HG03565 (cell line): Measurements from ENCODE around the gene FSIP1.

ENCODE experiments used
- ATAC-seq: cut with Tn5 transposase; IDR thresholded peaks from one replicate; pipeline ENCODE4 v1.9.1; 2021; ENCODE audit warnings: mild to moderate bottlenecking, moderate library complexity; ENCODE audit not compliant: unreplicated experiment

The FSIP1 gene

DNA sequence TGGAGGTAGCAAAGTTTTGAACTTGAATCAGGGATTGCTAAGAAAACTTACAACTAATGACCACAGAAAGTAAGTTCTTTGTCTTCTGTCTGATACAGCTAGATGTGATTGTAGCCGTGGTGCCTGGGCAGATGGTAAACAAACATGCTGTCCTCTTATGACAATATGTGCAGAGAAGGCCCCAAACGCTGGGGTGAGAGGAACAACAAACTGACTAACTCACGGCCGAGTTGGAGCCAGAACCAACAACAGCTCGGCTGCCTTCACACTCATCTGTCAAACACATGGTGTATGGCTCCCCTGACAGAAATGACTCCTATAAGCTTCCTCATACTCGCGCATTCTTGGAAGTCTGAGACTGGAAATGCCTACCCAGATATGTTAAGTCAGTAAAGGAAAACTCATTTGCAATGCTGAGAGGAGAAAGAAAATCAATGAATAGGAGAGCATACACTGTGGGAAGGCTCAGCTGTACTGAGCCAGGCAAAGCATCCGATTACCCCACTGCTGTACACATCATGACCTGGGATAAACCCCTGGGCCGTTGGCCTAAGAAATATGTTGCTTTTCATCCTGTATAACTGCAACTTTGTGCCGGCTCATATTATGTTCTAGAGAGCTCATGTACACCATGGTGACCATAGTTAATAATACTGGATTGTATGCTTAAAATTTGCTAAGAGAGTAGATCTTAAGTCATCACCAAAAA lies 196.1 kb downstream of the FSIP1 start:
- no peak for ATAC-seq

DNA sequence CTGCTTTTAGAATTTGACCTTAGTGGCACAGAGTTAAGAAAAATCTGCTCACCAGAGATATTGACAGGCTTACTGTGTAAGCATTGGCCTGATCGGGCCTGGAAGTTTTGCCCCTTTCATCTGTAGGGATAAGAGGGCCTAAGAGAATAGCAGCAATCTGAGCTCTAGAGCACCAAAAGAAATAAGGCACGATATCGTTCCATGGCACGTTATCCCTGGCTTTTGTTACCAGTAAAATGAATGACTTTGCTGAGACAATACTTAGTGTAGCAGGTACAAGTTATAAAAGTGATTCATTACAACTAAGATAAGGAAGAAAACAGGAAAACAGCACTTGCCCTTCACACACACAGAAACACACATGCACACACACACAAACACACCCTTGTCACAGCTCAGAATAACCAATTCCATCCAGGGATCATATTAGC lies 196.8 kb downstream of the FSIP1 start:
- ATAC-seq: no peak

DNA sequence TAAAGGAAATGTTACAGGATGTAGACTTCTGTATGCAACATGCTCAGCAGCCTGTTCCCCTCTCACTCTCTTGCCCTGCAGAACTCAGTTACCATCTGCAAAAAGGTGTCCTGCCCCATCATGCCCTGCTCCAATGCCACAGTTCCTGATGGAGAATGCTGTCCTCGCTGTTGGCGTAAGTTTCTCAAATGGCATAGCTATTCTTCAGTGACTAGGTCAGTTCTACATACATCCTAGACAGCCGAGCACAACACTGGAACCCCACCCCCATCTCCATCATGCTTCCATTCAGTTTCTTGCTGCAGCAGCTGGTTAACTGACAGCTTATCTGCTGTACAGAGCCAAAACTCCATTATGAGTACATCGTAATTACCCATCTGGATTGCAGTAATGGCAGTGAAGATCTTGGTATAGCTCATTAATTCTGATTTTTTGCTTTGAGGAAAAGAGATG lies 197.2 kb downstream of the FSIP1 start:
- no peak for ATAC-seq

DNA sequence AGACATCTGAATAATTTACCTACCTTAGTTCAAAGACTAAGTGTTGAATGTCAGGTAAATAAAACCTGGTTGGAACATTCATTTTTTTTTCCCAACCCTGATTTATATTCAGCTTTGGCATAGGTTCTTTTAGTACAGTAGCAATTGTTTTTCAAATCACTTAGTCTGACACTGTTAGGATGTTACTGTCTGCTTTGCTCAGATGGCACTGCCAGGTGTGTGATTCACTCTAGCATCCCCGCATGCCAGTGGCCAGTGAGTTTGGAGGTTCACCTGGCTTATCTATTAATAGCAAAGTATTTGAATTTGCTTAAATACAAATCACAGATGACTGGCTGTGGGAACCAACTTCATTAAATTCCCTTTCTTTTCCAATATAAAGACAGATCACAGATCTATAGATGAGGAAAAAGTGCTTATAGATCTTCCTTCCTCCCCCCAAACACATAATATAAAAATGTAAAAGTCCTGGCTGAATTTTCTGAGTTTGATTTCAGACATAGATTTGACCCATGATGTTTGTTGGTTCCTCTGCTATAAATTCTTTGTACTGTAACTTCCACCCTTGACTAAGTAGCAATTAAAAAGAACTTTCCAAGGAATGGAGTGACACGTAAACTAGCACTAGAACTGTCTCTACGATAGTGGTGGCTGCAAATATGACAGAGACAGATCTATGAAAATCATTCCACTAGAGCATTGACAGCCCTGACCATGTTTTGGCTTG lies 197.8 kb downstream of the FSIP1 start:
- no peak for ATAC-seq

DNA sequence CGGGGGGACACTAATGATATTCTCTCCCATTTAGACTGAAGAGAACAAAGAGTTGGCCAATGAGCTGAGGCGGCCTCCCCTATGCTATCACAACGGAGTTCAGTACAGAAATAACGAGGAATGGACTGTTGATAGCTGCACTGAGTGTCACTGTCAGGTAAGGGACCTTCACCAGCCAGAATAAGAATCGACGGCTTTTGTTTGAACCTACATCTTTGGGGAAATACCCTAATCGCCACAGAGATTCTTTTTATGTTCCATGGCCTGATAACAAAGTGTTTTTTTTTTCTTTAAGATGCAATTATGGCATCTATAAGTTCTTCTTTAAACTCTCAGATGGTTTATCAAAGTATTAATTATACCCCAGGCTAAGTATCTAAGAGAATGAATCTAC lies 198.4 kb downstream of the FSIP1 start:
- no peak for ATAC-seq

DNA sequence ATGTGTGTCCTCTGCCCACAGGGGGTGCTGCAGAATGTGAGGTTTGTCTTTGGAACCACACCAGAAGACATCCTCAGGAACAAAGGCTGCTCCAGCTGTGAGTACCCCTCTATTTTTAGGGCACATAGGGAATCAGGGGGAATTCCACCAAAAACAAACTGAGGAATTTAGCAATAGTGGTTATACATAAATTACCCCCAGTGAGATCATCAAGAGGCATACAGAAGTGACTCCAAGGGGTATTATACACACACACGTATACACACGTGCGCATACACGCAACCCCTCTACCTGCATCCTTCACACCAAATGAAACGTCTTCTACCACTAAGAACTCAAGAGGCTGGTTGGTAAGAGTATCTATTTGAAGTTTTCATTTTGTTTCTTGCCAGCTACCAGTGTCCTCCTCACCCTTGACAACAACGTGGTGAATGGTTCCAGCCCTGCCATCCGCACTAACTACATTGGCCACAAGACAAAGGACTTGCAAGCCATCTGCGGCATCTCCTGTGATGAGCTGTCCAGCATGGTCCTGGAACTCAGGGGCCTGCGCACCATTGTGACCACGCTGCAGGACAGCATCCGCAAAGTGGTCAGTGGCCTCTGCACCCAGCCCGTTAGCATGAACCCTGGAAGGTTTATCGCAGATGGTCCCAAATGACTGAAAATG lies 198.9 kb downstream of the FSIP1 start:
- ATAC-seq: no peak

DNA sequence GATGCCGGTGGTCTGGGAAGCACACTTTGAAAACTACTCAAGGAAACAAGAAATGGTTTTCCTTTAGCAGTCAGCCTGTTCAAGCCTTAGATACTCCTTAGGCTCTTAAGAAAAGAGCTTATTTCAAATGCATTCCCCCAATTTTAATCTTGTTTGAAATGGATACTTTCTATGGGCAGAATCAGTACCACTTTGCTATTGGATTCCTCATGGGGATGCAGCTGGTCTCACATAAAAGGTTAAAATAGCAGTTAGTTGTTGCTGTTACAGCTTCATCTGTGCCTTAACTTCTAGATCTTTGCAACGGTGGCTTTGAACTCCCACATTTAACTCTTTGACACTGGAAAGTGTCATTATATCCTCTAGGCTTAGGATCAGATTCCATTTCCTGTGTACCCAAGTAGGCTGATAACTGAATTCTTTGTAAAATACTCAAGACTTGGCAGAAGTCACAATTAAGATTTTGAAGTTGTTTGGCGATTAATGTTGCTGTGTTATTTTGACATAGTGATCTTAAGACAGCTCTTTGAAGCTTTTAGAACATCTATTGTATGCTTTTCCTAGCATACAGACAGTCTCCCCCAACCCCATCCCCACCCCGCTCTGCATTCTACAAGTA lies 199.6 kb downstream of the FSIP1 start:
- ATAC-seq: no peak

DNA sequence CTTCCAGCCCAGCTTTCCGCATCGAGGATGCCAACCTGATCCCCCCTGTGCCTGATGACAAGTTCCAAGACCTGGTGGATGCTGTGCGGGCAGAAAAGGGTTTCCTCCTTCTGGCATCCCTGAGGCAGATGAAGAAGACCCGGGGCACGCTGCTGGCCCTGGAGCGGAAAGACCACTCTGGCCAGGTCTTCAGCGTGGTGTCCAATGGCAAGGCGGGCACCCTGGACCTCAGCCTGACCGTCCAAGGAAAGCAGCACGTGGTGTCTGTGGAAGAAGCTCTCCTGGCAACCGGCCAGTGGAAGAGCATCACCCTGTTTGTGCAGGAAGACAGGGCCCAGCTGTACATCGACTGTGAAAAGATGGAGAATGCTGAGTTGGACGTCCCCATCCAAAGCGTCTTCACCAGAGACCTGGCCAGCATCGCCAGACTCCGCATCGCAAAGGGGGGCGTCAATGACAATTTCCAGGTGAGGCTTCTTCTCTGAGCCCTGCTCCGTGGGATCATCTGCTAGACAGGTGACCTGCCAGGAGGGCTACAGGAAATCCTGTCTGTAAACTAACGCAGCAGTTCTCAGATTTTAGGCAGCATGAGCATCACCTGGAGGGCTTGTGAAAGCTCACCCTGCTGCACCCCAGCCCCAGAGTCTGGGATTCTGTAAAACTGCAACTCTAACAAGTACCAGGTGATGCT lies 200.2 kb downstream of the FSIP1 start:
- ATAC-seq: no peak

DNA sequence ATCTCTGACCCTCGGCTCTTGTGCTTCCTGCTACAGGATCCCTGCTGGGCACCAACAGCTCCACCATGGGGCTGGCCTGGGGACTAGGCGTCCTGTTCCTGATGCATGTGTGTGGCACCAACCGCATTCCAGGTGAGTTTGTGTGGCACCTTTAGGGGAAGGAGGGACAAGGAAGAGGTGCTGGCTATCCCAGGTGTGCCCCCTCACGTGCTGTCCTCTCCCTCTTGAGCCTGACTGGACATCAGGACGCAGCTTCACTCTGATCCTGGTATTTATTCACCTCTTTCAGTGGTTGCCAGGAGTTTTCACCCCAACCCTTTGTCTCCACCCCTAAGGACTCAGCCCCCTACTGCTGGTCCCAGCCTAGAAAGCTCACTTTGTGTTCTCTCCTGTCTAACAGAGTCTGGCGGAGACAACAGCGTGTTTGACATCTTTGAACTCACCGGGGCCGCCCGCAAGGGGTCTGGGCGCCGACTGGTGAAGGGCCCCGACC lies 200.8 kb downstream of the FSIP1 start:
- no peak for ATAC-seq

DNA sequence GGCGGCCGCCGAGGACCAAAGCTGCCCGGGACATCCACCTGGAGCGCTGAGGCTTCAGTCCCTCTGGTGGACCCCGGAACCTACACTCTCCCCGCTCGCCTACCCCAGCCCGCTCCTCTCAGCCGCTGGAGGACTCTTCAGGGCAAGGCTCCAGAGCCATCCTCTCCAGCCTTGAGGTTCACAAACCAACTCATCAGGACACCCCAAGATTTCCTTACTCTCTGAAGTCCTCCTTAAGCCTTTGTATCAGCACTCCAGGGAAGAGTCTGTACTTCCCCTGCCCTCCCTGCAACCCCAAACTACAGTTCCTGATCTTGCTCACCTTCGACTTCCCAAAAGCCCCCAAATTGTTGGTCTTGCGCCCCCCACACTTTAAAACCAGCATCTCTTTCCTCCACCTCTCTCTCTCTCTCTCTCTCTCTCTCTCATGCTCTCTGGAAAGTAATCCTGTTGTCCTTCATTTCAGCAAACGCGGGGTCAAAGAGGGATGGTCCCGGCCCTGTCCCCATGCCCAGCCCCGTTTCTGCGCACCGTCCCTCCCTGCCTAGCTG lies 201.3 kb downstream of the FSIP1 start:
- no peak for ATAC-seq

DNA sequence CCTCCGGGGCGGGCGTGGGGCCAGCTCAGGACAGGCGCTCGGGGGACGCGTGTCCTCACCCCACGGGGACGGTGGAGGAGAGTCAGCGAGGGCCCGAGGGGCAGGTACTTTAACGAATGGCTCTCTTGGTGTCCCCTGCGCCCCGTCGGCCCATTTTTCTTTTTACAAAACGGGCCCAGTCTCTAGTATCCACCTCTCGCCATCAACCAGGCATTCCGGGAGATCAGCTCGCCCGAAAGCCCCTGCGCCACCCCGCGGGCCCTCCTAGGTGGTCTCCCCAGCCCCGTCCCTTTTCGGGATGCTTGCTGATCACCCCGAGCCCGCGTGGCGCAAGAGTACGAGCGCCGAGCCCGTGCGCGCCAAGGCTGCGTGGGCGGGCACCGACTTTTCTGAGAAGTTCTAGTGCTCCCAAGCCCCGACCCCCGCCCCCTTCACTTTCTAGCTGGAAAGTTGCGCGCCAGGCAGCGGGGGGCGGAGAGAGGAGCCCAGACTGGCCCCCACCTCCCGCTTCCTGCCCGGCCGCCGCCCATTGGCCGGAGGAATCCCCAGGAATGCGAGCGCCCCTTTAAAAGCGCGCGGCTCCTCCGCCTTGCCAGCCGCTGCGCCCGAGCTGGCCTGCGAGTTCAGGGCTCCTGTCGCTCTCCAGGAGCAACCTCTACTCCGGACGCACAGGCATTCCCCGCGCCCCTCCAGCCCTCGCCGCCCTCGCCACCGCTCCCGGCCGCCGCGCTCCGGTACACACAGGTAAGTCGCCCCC lies 202.0 kb downstream of the FSIP1 start, which contains the start of gene THBS1:
Gene THBS1, plus strand, starts transcription at position 595 of the 757 bp plus-strand sequence. CDS start 779 bp downstream, outside the sequence.
- ATAC-seq: no peak

DNA sequence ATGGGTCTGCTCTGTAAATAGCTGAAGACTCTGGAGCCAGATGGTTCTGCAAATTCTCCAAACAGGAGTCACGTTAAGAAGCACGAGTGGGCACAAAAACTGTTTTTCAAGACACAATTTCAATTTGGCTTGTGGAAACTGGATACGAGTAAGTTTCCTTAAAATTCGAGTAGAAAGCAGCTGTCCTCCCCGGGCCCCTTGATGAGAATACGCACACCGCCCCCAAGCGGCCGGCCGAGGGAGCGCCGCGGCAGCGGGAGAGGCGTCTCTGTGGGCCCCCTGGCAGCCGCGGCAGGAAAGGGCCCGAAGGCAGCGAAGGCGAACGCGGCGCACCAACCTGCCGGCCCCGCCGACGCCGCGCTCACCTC lies 202.5 kb downstream of the FSIP1 start:
- peak; percentile 71 for ATAC-seq

DNA sequence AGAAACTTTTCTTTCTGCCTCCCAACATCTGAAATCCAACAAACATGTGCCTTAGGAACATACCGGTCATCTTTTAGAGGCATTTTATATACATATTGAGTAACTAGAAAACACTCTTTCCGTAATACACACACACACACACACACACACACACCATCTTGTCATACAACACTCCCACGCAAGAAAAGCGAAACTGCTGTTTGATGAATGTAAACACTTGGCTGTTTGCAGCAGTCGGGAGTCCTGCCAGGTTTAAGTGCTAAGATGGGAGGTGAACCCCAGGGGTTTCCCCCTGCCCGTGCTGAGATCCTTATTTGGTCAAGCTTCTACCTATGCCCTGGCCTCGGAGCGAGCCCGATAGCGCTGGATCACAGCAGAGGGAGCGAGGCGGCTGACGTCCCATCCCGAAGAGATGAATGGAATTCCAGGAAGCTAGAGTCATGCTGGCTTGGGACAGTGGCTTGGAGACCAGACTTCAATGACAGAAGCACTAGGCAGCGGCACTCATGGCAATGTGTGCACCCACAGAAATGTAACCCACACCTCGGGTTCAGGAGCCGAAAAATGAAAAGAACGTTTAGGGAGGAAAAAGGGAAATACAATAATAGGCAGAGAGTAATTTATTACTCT lies 203.0 kb downstream of the FSIP1 start:
- ATAC-seq: no peak

DNA sequence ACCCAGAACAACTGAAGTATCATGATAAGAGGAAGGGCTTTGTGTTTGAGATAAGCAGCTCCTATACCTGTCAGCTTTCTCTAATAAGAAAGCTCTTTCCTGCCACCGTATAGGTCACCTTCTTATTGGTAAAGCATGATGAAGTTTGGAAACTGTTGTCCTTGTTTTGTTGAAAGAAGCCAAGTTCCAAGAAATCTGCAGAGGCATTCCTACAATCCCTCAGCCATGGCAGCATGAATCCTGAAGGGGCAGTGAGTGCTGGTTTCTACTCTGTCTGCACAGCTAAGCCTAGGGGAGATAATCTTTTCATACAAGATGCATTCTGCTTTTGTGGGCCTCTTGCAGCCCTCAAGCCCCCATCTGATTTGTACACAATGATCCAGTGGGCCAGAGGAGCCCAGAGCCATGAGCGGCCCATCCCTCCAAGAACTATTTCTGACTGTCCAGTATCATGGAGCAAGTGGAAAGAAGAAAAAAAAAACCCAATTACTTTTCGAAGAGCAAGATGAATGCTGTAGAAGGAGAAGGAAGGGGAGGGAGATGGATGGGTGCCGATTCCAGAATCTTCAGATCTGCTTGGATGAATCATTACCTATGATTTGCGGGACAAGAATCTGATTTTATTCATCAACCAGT lies 203.7 kb downstream of the FSIP1 start:
- ATAC-seq: no peak

DNA sequence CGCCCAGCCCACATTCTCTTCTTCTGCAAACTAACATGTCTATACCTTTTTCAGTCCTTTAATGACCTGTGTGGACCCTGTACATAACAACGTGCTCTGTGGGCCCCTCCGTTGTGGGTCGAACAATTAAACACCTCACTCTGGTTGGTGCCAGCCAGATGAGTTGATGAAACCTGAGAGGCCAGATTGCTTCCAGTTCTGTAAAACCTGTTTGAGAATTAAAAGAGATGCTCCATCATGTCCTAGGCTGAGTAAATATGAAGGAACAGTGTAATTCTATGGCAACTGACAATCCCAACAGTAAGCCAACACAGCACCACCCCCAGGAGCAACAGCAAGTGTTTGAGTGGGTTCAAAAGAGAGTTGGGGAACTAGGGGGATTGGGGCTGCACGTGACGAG lies 207.5 kb downstream of the FSIP1 start:
- ATAC-seq: no peak

DNA sequence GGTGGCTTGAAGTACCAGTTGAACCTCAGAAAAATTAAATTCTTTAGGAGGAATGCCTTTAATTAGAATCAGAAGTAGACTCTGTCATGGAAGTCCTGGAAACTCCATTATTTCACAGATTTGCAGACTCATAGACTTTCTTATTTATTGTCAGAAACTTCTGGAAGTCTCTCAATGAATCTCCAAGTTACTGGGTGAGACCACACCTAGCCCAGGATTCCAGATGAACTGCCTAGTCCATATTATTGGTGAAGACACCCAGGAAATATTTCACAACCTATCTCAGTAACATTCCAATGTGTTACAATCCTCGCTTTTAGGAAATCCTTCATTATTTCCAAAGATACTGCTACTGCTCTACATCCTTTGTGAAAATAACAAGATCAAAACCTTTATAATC lies 208.2 kb downstream of the FSIP1 start:
- no peak for ATAC-seq

DNA sequence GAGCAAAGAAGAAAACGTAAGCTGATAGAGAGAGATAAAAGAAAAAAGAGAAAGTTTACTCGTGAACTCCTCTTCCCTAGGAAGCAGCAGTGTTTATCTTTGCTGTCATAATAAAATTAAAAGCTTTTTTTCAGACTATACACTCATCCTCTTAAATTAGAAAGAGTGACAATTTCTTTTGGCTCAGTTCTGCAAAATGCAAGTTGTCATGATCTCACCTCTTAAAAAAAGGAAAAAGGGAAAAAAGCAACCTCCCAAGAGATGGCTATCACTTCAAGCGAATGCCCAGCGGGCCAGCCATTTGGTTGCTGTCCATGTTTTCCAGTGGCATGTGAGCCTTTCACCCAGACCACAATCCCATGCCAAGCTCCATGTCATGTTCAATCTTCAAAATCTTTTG lies 208.8 kb downstream of the FSIP1 start:
- ATAC-seq: no peak

DNA sequence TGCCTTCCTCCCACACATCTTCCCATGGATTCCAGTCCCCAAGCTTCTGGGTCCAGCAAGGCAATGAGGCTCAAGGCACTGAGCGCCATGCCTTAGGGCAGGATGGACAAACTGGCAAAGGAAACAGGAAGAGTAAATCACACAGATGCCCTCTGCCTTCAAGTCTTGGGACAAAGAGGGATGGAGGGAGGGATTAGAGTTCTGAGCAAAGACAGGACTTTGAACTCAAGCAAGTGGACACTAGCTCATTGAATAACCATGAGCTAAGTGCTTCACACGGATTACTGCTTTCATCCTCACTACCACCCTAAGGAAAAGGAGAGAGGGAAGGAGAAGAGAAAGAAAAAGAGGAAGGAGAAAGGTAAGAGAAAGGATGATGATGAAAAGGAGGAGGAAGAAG lies 209.4 kb downstream of the FSIP1 start:
- no peak for ATAC-seq

DNA sequence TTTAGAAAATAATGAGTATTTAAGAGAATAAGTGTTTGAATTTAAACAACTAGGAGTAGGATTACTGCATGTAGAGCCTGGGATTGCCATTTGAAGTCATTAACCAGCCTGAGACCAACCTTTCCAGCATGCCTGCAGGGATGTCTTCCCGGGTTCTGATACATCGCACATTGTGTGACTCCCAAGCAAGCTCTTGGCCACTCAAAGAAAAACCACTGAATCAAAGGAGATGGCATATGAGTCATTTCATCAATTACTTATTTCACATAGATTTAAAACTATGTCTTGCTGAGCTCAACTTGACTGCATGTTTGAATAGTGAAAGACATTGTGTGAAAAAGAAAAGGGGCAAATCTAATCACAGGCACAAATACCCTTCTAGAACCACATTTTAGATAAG lies 216.8 kb downstream of the FSIP1 start:
- no peak for ATAC-seq
